ENCODE results near the gene MRPL36.

Gene MRPL36

GRCh38 chr5:1779021-1779680, 20.5 kb downstream of the MRPL36 start:
- Histone ChIP-seq H3K9ac (ENCODE audit: low read length) (no peak overlapping the region), H3K4me1 (ENCODE audit: control insufficient read depth, insufficient read depth, low read length) (no peaks in the 10 kb centered on the region), H3K9me3 (ENCODE audit: control insufficient read depth, low read length) (no peaks in the 10 kb centered on the region), H3K4me3 (ENCODE audit: low read length) (no peak overlapping the region), H3K36me3 (ENCODE audit: control insufficient read depth, insufficient read depth, low read length) (no peaks in the 10 kb centered on the region), H3K27me3 (ENCODE audit: control insufficient read depth, insufficient read depth, low read length) (peaks cover 3% of the 10 kb centered on the region)

GRCh38 chr5:1778138-1779020, 21.3 kb downstream of the MRPL36 start:
- no peak overlapping the region for H3K4me3 ChIP-seq (ENCODE audit: low read length)
- H3K4me1 ChIP-seq (ENCODE audit: control insufficient read depth, insufficient read depth, low read length) = no peaks in the 10 kb centered on the region
- H3K36me3 ChIP-seq (ENCODE audit: control insufficient read depth, insufficient read depth, low read length) = no peaks in the 10 kb centered on the region
- no peak overlapping the region for H3K9ac ChIP-seq (ENCODE audit: low read length)
- H3K27me3 ChIP-seq (ENCODE audit: control insufficient read depth, insufficient read depth, low read length) = peaks cover 3% of the 10 kb centered on the region
- H3K9me3 ChIP-seq (ENCODE audit: control insufficient read depth, low read length) = no peaks in the 10 kb centered on the region

GRCh38 chr5:1777281-1778137, 22.1 kb downstream of the MRPL36 start:
- no peaks in the 10 kb centered on the region for H3K36me3 ChIP-seq (ENCODE audit: control insufficient read depth, insufficient read depth, low read length)
- H3K9me3 ChIP-seq (ENCODE audit: control insufficient read depth, low read length) = no peaks in the 10 kb centered on the region
- peaks cover 3% of the 10 kb centered on the region for H3K27me3 ChIP-seq (ENCODE audit: control insufficient read depth, insufficient read depth, low read length)

GRCh38 chr5:1776831-1777230, 22.8 kb downstream of the MRPL36 start:
- no peak overlapping the region for H3K4me3 ChIP-seq (ENCODE audit: low read length)
- peaks cover 3% of the 10 kb centered on the region for H3K27me3 ChIP-seq (ENCODE audit: control insufficient read depth, insufficient read depth, low read length)
- H3K9me3 ChIP-seq (ENCODE audit: control insufficient read depth, low read length) = no peaks in the 10 kb centered on the region
- no peak overlapping the region for H3K9ac ChIP-seq (ENCODE audit: low read length)
- no peaks in the 10 kb centered on the region for H3K36me3 ChIP-seq (ENCODE audit: control insufficient read depth, insufficient read depth, low read length)
- H3K4me1 ChIP-seq (ENCODE audit: control insufficient read depth, insufficient read depth, low read length) = no peaks in the 10 kb centered on the region

More at GRCh38 chr5:1777281-1778137, 22.1 kb downstream of the MRPL36 start:
- no peak overlapping the region for H3K4me3 ChIP-seq (ENCODE audit: low read length)
- no peaks in the 10 kb centered on the region for H3K4me1 ChIP-seq (ENCODE audit: control insufficient read depth, insufficient read depth, low read length)
- H3K9ac ChIP-seq (ENCODE audit: low read length) = no peak overlapping the region

- Histone ChIP-seq H3K27me3 (ENCODE audit: control insufficient read depth, insufficient read depth, low read length) (no peaks in the 10 kb centered on the region), H3K4me1 (ENCODE audit: control insufficient read depth, insufficient read depth, low read length) (no peaks in the 10 kb centered on the region), H3K36me3 (ENCODE audit: control insufficient read depth, insufficient read depth, low read length) (no peaks in the 10 kb centered on the region), H3K9me3 (ENCODE audit: control insufficient read depth, low read length) (no peaks in the 10 kb centered on the region), H3K9ac (ENCODE audit: low read length) (no peak overlapping the region), H3K4me3 (ENCODE audit: low read length) (no peak overlapping the region)
Observed at GRCh38 chr5:1772634-1773033, 27.0 kb downstream of the MRPL36 start.

- H3K4me1 ChIP-seq (ENCODE audit: control insufficient read depth, insufficient read depth, low read length) = no peaks in the 10 kb centered on the region
- no peak overlapping the region for H3K9ac ChIP-seq (ENCODE audit: low read length)
- H3K4me3 ChIP-seq (ENCODE audit: low read length) = no peak overlapping the region
- no peaks in the 10 kb centered on the region for H3K36me3 ChIP-seq (ENCODE audit: control insufficient read depth, insufficient read depth, low read length)
- H3K9me3 ChIP-seq (ENCODE audit: control insufficient read depth, low read length) = no peaks in the 10 kb centered on the region
- H3K27me3 ChIP-seq (ENCODE audit: control insufficient read depth, insufficient read depth, low read length) = no peaks in the 10 kb centered on the region
Observed at GRCh38 chr5:1771149-1772065, 28.2 kb downstream of the MRPL36 start.

- H3K36me3 ChIP-seq (ENCODE audit: control insufficient read depth, insufficient read depth, low read length) = no peaks in the 10 kb centered on the region
- no peaks in the 10 kb centered on the region for H3K9me3 ChIP-seq (ENCODE audit: control insufficient read depth, low read length)
- H3K4me1 ChIP-seq (ENCODE audit: control insufficient read depth, insufficient read depth, low read length) = no peaks in the 10 kb centered on the region
- H3K9ac ChIP-seq (ENCODE audit: low read length) = no peak overlapping the region
- H3K4me3 ChIP-seq (ENCODE audit: low read length) = no peak overlapping the region
- no peaks in the 10 kb centered on the region for H3K27me3 ChIP-seq (ENCODE audit: control insufficient read depth, insufficient read depth, low read length)
Observed at GRCh38 chr5:1770443-1770802, 29.2 kb downstream of the MRPL36 start.

GRCh38 chr5:1769752-1770442, 29.7 kb downstream of the MRPL36 start:
- Histone ChIP-seq H3K9me3 (ENCODE audit: control insufficient read depth, low read length) (no peaks in the 10 kb centered on the region), H3K4me3 (ENCODE audit: low read length) (no peak overlapping the region), H3K27me3 (ENCODE audit: control insufficient read depth, insufficient read depth, low read length) (no peaks in the 10 kb centered on the region), H3K36me3 (ENCODE audit: control insufficient read depth, insufficient read depth, low read length) (no peaks in the 10 kb centered on the region), H3K4me1 (ENCODE audit: control insufficient read depth, insufficient read depth, low read length) (no peaks in the 10 kb centered on the region), H3K9ac (ENCODE audit: low read length) (no peak overlapping the region)

- no peak overlapping the region for H3K4me3 ChIP-seq (ENCODE audit: low read length)
- no peaks in the 10 kb centered on the region for H3K4me1 ChIP-seq (ENCODE audit: control insufficient read depth, insufficient read depth, low read length)
- no peaks in the 10 kb centered on the region for H3K36me3 ChIP-seq (ENCODE audit: control insufficient read depth, insufficient read depth, low read length)
- no peaks in the 10 kb centered on the region for H3K9me3 ChIP-seq (ENCODE audit: control insufficient read depth, low read length)
- H3K27me3 ChIP-seq (ENCODE audit: control insufficient read depth, insufficient read depth, low read length) = no peaks in the 10 kb centered on the region
- H3K9ac ChIP-seq (ENCODE audit: low read length) = no peak overlapping the region
Observed at GRCh38 chr5:1769017-1769640, 30.5 kb downstream of the MRPL36 start.

- Histone ChIP-seq H3K4me1 (ENCODE audit: control insufficient read depth, insufficient read depth, low read length) (no peaks in the 10 kb centered on the region), H3K36me3 (ENCODE audit: control insufficient read depth, insufficient read depth, low read length) (no peaks in the 10 kb centered on the region)
Observed at GRCh38 chr5:1768283-1769000, 31.2 kb downstream of the MRPL36 start.

More at GRCh38 chr5:1768283-1769000, 31.2 kb downstream of the MRPL36 start:
- Histone ChIP-seq H3K9me3 (ENCODE audit: control insufficient read depth, low read length) (no peaks in the 10 kb centered on the region), H3K27me3 (ENCODE audit: control insufficient read depth, insufficient read depth, low read length) (no peaks in the 10 kb centered on the region), H3K4me3 (ENCODE audit: low read length) (no peak overlapping the region), H3K9ac (ENCODE audit: low read length) (no peak overlapping the region)
